ENCODE results near the gene ADAMTSL3. TPM values are rescaled to one million over a fixed set of nuclear protein-coding genes. Genes with fewer than 3 reads are reported as not detected.

The ADAMTSL3 gene
- total RNA-seq, 1 experiment from 2014 or later: not detected

Other genes starting within 250 kb of the ADAMTSL3 start
- 0.27 TPM in 1 of 2 replicates, not detected in the other for gene SH3GL3, start 206.8 kb upstream of the ADAMTSL3 start, total RNA-seq (2014; rRNA removed; shearing (Covaris generic))

Measured in M059J (cell line).